ENCODE results near the gene MAPK10. TPM values are rescaled to one million over a fixed set of nuclear protein-coding genes. Genes with fewer than 3 reads are reported as not detected.

MAPK10 gene
- total and polyA plus RNA-seq, 9 of the 15 experiments (the other 6 are each of a cell fraction or from before 2014, with no cell fraction given), result 0.10 to 0.53 (median 0.18) TPM; not detected in 4

- TF ChIP-seq MEIS2 (IDR thresholded peaks at IDR 0.05; ENCODE audit: partially characterized antibody), result no peak
- TF ChIP-seq NR1H2 (CRISPR knock-in tag; IDR thresholded peaks at IDR 0.05), result no peak
- TF ChIP-seq ZFX (CRISPR knock-in tag; IDR thresholded peaks at IDR 0.05), result no peak
- TF ChIP-seq ZNF778 (CRISPR knock-in tag; IDR thresholded peaks at IDR 0.05), result no peak
- TF ChIP-seq IFI16 (CRISPR knock-in tag; IDR thresholded peaks at IDR 0.05), result no peak
- no peak for TF ChIP-seq SMARCA4 (IDR thresholded peaks at IDR 0.05)
- TF ChIP-seq ZNF431 (CRISPR knock-in tag; IDR thresholded peaks at IDR 0.05), result no peak
Measured at GRCh38 chr4:86233090-86233489, 126.8 kb downstream of the MAPK10 start (continued).

- no peaks in the 10 kb centered on the region for H3K9me3 ChIP-seq (replicated peaks; ENCODE audit: control insufficient read depth, insufficient read depth, low read depth, low read length)
- no peak overlapping the region for H3K27ac ChIP-seq (ENCODE audit: extremely low read depth, low read depth, low read length)
- no peak overlapping the region for H3K4me2 ChIP-seq (ENCODE audit: insufficient read depth, low read length)
- H3K79me2 ChIP-seq (ENCODE audit: control insufficient read depth, insufficient read depth, low read length), result no peaks in the 10 kb centered on the region
- in situ Hi-C loops (cut with MboI), result no loop called here
- H3K9ac ChIP-seq (ENCODE audit: insufficient read depth in 1 of 2, low read depth in 2 of 2, low read length in 2 of 2), result no peak overlapping the region
- no TSS peak for BruUV-seq (replicated peaks)
- ATAC-seq (peak; percentile 95), DNase-seq (ENCODE audit: extremely low read depth in 1 of 4, low spot score in 3 of 4) (peak; percentile 24 to 62 (median 33)), FAIRE-seq (peak; percentile 79)
- intact Hi-C loops (cut with micrococcal nuclease), result loop anchor here (5.0 to 10.0 kb wide), 2 partner anchors 179 to 426 kb away; no protein-coding TSS in a partner anchor
- H3K4me3 ChIP-seq, result no peak overlapping the region
- H3K27me3 ChIP-seq (ENCODE audit: control insufficient read depth in 2 of 2, insufficient read depth in 2 of 2, low read length in 2 of 2), result no peaks in the 10 kb centered on the region
- no peaks in the 10 kb centered on the region for H3K9me1 ChIP-seq (ENCODE audit: control insufficient read depth, insufficient read depth, low read length)
- WGBS (ENCODE audit: insufficient coverage, low coverage, missing lambda C conversion rate), result 0% methylated on average over 3 of the region's 3 CpGs
- no peak overlapping the region for H2AFZ ChIP-seq (ENCODE audit: low read depth, low read length)
- H3K4me1 ChIP-seq (replicated peaks in 1 of 2; ENCODE audit: control insufficient read depth in 2 of 2, insufficient read depth in 2 of 2, low read length in 2 of 2), result no peaks in the 10 kb centered on the region
- POLR2A ChIA-PET, result interaction anchor here (0.5 kb wide), 1 partner anchor 482 kb away, joined by 3 read pairs; no protein-coding TSS in a partner anchor
- no peaks in the 10 kb centered on the region for H4K20me1 ChIP-seq (replicated peaks; ENCODE audit: control insufficient read depth, insufficient read depth, low read length)
- CTCF ChIA-PET (ENCODE audit: low intra/inter-chr PET ratio), result interaction anchor here (0.6 to 0.7 kb wide), 2 partner anchors 440 to 673 kb away, joined by 3 read pairs; no protein-coding TSS in a partner anchor
- H3K36me3 ChIP-seq (ENCODE audit: control insufficient read depth, insufficient read depth, low read length), result no peaks in the 10 kb centered on the region
- TF ChIP-seq, protein P1, sequence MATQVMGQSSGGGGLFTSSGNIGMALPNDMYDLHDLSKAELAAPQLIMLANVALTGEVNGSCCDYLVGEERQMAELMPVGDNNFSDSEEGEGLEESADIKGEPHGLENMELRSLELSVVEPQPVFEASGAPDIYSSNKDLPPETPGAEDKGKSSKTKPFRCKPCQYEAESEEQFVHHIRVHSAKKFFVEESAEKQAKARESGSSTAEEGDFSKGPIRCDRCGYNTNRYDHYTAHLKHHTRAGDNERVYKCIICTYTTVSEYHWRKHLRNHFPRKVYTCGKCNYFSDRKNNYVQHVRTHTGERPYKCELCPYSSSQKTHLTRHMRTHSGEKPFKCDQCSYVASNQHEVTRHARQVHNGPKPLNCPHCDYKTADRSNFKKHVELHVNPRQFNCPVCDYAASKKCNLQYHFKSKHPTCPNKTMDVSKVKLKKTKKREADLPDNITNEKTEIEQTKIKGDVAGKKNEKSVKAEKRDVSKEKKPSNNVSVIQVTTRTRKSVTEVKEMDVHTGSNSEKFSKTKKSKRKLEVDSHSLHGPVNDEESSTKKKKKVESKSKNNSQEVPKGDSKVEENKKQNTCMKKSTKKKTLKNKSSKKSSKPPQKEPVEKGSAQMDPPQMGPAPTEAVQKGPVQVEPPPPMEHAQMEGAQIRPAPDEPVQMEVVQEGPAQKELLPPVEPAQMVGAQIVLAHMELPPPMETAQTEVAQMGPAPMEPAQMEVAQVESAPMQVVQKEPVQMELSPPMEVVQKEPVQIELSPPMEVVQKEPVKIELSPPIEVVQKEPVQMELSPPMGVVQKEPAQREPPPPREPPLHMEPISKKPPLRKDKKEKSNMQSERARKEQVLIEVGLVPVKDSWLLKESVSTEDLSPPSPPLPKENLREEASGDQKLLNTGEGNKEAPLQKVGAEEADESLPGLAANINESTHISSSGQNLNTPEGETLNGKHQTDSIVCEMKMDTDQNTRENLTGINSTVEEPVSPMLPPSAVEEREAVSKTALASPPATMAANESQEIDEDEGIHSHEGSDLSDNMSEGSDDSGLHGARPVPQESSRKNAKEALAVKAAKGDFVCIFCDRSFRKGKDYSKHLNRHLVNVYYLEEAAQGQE (IDR thresholded peaks at IDR 0.05; ENCODE audit: borderline replicate concordance), result peak; percentile 3; the same call in 1 of the 2 replicates
- TF ChIP-seq, protein P1 (CRISPR knock-in tag; IDR thresholded peaks at IDR 0.05; ENCODE audit: low read depth), result no peak
- TF ChIP-seq MAZ (CRISPR knock-in tag; conservative IDR thresholded peaks at IDR 0.05 in 1 of 2, IDR thresholded peaks at IDR 0.05 in 1 of 2) (peak in 1 of 2 experiments; percentile 64; a peak in 1 of 4 replicates), DNMT1 (IDR thresholded peaks at IDR 0.05) (no peak), SMC3 (conservative IDR thresholded peaks at IDR 0.05; ENCODE audit: insufficient read depth, low read depth, low read length) (peak; percentile 31; the same call in 1 of the 2 replicates), RAD21 (CRISPR knock-in tag; conservative IDR thresholded peaks at IDR 0.05 in 1 of 2, IDR thresholded peaks at IDR 0.05 in 1 of 2) (peak in 1 of 2 experiments; percentile 59; a peak in 2 of 4 replicates)
Measured at GRCh38 chr4:86223472-86223871, 136.4 kb downstream of the MAPK10 start.
